Vagina (tissue), 2 donors: ENCODE measurements around the gene ADORA1. TPM values are rescaled to one million over a fixed set of nuclear protein-coding genes. Genes with fewer than 3 reads are reported as not detected.

Source experiments
- DNase-seq, 2 donors: peaks; one replicate each; pipeline ENCODE4 v3.0.0-alpha.2; 2017; ENCODE audit errors: extremely low spot score in 2 of 2
- H3K27ac ChIP-seq: fragments of 200-600 bp; sonication (generic); one replicate; pipeline ENCODE4 v1.5.1; 2019
- H3K27me3 ChIP-seq: fragments of 200-600 bp; sonication (generic); one replicate; pipeline ENCODE4 v1.5.1; 2019
- H3K36me3 ChIP-seq, 2 donors: fragments of 200-600 bp; sonication (generic); one replicate each; pipeline ENCODE4 v1.5.1; 2017 to 2019
- H3K4me1 ChIP-seq: fragments of 200-600 bp; sonication (generic); one replicate; pipeline ENCODE4 v1.5.1; 2019
- H3K4me3 ChIP-seq, 2 donors: fragments of 200-600 bp; sonication (generic); 1 replicate in 1 of 2; 2 replicates in 1 of 2; pipeline ENCODE4 v1.5.1; 2016 to 2019
- H3K9me3 ChIP-seq: fragments of 200-600 bp; sonication (generic); one replicate; pipeline ENCODE4 v1.5.1; 2019
- POLR2A ChIP-seq, 2 donors: fragments of 450-650 bp; IDR thresholded peaks; one replicate each; pipeline ENCODE4 v1.6.1; 2017; ENCODE audit warnings: antibody characterized with exemption in 2 of 2, mild to moderate bottlenecking in 2 of 2, moderate library complexity in 2 of 2
- POLR2AphosphoS5 ChIP-seq, 2 donors: sonication (generic); formaldehyde crosslinking; IDR thresholded peaks; one replicate each; pipeline ENCODE4 v1.9.0; 2017; ENCODE audit warnings: antibody characterized with exemption in 2 of 2, mild to moderate bottlenecking in 2 of 2, low read depth in 1 of 2; ENCODE audit not compliant: insufficient read depth in 1 of 2
- intact Hi-C: fragments of 100-400 bp; cut with DNase I; formaldehyde crosslinking; loops from one replicate; pipeline ENCODE4 v1.15.1; 2023
- total RNA-seq: library from RNA; depleted of rRNA; stranded (reverse); fragments of >200 nt; gene quantifications from one replicate; pipeline ENCODE4 v1.2.3, GENCODE V29; 2016
- TF ChIP-seq, protein P1 (sequence below), 3 experiments: fragments of 450-650 bp in 2 of 3; fragments of 200-600 bp in 1 of 3; sonication (generic) in 1 of 3; IDR thresholded peaks; one replicate each; pipeline ENCODE4 v1.5.1; 2017 to 2019; ENCODE audit warnings: antibody characterized with exemption in 3 of 3, mild to moderate bottlenecking in 2 of 3, moderate library complexity in 2 of 3

The ADORA1 gene
- total RNA-seq, 1 donor from 2014 or later, result 5.2 TPM

GRCh38 chr1:203177470-203178039 lies 50.0 kb downstream of the ADORA1 start:
- Histone ChIP-seq H3K27me3 (no peaks in the 10 kb centered on the region), H3K4me1 (peaks cover 28% of the 10 kb centered on the region), H3K27ac (no peak overlapping the region), H3K36me3 (no peaks in the 10 kb centered on the region), H3K4me3 (no peak overlapping the region), H3K9me3 (no peaks in the 10 kb centered on the region)
- TF ChIP-seq POLR2AphosphoS5 (IDR thresholded peaks at IDR 0.05; ENCODE audit: insufficient read depth in 1 of 2, low read depth in 1 of 2), result peak in 1 of 2 donors; percentile 26
- TF ChIP-seq, protein P1, sequence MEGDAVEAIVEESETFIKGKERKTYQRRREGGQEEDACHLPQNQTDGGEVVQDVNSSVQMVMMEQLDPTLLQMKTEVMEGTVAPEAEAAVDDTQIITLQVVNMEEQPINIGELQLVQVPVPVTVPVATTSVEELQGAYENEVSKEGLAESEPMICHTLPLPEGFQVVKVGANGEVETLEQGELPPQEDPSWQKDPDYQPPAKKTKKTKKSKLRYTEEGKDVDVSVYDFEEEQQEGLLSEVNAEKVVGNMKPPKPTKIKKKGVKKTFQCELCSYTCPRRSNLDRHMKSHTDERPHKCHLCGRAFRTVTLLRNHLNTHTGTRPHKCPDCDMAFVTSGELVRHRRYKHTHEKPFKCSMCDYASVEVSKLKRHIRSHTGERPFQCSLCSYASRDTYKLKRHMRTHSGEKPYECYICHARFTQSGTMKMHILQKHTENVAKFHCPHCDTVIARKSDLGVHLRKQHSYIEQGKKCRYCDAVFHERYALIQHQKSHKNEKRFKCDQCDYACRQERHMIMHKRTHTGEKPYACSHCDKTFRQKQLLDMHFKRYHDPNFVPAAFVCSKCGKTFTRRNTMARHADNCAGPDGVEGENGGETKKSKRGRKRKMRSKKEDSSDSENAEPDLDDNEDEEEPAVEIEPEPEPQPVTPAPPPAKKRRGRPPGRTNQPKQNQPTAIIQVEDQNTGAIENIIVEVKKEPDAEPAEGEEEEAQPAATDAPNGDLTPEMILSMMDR (IDR thresholded peaks at IDR 0.05), result no peak
- DNase-seq, result no peak
- intact Hi-C loops, result no loop called here

GRCh38 chr1:203178083-203178482 lies 50.6 kb downstream of the ADORA1 start:
- no peak overlapping the region for H3K27ac ChIP-seq
- intact Hi-C loops, result no loop called here
- no peak overlapping the region for H3K4me3 ChIP-seq
- no peaks in the 10 kb centered on the region for H3K36me3 ChIP-seq
- no peaks in the 10 kb centered on the region for H3K9me3 ChIP-seq
- TF ChIP-seq POLR2A (IDR thresholded peaks at IDR 0.05) (no peak), POLR2AphosphoS5 (IDR thresholded peaks at IDR 0.05; ENCODE audit: insufficient read depth in 1 of 2, low read depth in 1 of 2) (no peak)
- TF ChIP-seq, protein P1 (IDR thresholded peaks at IDR 0.05), result no peak
- H3K4me1 ChIP-seq, result peaks cover 28% of the 10 kb centered on the region
- DNase-seq, result no peak
- no peaks in the 10 kb centered on the region for H3K27me3 ChIP-seq

DNA sequence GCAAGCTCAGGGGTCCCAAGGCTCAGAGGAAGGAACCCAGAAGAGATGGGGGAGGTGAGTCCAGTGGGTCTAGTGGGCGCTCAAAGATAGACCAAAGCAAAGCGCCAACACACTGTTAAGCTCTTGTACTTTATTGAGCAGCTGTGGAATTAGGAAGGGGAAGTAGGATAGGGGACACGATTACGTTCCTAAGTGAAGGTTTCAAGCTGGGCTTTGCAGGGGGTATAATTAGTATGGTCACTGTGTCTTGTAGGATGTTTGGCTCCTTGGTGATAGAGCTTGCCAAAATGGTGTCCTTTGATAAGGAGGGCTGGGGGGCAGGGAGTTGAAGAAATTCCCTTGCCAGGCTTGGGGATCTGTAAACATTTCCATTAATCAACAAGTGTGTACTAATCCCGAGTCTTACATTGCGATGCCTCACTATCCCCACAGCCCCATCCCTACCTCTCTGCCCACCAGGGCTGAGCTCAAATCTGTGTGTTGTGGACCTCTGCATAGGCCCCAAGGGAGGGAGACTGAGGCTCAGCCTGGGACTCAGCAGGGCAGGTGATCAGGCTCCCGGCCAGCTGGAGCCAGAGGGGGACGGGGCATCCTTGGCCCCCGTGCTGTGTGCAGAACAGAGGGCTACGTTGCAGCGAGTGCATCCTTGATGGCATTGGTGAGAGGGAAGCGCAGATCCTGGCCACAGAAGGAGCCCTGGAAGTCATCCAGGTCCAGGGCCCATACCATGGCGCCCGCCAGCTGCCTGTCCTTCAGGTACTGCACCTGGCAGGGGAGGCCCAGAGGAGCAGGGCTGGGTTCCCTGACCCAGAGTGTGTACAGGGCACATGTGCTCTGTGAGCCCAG lies 51.5 kb downstream of the ADORA1 start:
- intact Hi-C loops, result no loop called here
- H3K4me1 ChIP-seq, result peaks cover 28% of the 10 kb centered on the region
- no peaks in the 10 kb centered on the region for H3K36me3 ChIP-seq
- DNase-seq, result no peak
- H3K4me3 ChIP-seq, result no peak overlapping the region
- no peak overlapping the region for H3K27ac ChIP-seq
- H3K27me3 ChIP-seq, result no peaks in the 10 kb centered on the region
- no peaks in the 10 kb centered on the region for H3K9me3 ChIP-seq
- TF ChIP-seq, protein P1 (IDR thresholded peaks at IDR 0.05), result no peak
- TF ChIP-seq POLR2AphosphoS5 (IDR thresholded peaks at IDR 0.05; ENCODE audit: insufficient read depth in 1 of 2, low read depth in 1 of 2) (no peak), POLR2A (IDR thresholded peaks at IDR 0.05) (no peak)

DNA sequence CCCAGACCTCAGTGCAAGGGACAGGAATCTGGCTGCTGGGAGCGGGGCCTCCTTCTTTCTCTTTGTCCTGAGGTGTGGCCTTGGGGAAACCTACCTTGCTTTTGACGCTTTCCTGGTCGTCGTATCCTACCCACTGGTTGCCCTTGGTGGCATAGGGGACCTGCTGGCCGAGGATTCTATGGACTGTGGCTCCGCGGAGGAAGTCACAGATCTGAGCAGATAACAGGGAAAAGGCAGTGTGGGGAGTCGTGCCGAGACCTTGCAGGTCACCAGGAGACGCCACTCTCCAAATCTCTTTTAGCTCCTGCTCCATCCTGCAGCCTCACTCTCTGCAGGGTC lies 52.1 kb downstream of the ADORA1 start:
- H3K27me3 ChIP-seq, result no peaks in the 10 kb centered on the region
- TF ChIP-seq, protein P1 (IDR thresholded peaks at IDR 0.05), result no peak
- TF ChIP-seq POLR2AphosphoS5 (IDR thresholded peaks at IDR 0.05; ENCODE audit: insufficient read depth in 1 of 2, low read depth in 1 of 2) (no peak), POLR2A (IDR thresholded peaks at IDR 0.05) (no peak)
- peaks cover 28% of the 10 kb centered on the region for H3K4me1 ChIP-seq
- intact Hi-C loops, result no loop called here
- H3K9me3 ChIP-seq, result no peaks in the 10 kb centered on the region
- no peak for DNase-seq
- H3K36me3 ChIP-seq, result no peaks in the 10 kb centered on the region
- no peak overlapping the region for H3K4me3 ChIP-seq
- H3K27ac ChIP-seq, result no peak overlapping the region
